A549 treated with CORT108297 at 1 μM for 4 hours (cell line): ENCODE measurements around the gene ZNF573. TPM values are rescaled to one million over a fixed set of nuclear protein-coding genes. Genes with fewer than 3 reads are reported as not detected.

Source experiments
- total RNA-seq: library from RNA; stranded (reverse); fragments of 200-300 nt; extraction: Qiagen RNA extraction; gene quantifications from 5 replicates; pipeline ENCODE4 v1.2.3, GENCODE V29; 2022

Gene ZNF573
- 1.2 to 2.8 TPM (median 2.3 TPM) in 5 replicates for total RNA-seq

DNA sequence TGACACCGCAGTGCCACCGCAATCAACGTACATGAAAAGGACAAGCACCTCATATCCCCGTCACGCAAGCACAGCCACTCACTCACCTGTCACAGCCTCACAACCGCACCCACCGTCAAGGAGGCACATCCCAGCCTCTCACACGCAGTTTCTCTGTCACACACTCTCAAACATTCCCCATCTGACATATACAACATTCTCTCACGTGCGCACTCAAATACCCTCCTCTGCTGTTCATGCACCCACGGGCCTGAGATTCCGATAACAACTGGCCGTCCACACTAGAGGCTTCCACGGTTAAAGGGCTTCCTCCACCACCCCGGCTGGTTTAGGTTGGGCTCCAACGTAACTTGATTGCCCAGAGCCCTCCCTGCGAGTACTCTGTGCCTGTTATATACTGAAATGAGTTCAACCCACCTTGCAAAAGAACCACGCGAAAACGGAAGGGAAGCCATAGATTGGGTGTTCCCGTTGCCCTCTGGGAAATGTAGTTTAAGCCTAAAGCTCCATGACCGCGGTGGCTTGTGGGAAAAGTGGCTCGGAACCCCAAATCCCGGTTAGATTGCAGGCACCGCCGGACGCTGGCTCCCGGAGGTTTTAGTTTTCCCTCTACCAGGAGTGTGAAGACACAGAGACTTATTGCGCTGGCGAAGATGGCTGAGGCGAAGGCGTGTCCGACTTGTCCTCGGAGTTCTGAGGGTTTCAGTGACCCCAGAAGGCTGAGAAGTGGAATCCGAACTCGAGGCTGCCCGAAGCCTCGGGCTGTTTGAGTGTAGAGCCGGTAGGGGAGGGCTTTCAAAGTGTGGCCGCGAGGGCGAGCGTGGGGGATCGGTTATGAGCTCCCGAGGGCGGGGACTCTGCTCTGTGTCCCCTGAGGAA is at the start of gene ZNF573:
TSS of gene ZNF573 (minus strand) at position 460 of the 879 bp plus-strand sequence. CDS start 5,857 bp downstream, outside the sequence.

DNA sequence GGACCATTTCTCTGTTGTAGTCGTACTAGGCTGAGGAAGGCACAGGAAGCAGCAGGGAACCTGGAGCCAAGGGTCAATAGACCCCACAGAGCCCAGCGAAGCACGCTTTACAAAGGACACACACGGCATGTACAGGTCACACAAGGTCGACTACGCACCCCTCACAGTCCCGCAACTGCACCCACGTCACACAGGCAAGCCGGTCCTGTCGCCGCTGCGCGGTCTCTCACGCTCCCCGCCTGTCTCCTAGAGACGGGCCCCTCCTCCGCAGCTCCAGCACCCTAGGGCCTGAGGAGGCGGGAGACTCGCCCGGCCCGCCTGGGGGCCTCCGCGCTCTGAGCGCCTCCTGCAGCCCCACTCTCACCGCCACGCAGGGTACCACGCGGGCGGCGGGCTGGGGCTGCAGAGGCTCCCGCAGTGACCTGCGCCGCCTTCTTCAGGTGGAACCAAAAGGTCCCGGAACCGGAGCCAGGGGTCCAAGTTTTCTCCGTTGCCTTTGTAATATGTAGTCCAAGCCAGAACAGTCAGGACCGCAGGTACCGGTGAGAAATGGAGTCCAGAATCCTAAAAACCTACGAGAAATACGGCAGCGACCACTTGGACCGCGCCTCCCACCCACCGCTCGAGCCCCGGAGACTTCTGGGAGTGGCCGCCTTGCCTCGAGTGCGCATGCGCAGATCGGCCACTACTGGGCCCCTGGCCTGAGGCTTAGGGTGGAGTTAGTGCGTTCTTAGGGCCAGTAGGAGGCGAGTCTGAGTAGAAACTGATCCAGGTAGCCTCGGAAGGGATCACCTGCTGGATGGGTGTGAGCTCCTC is 60.1 kb downstream of the ZNF573 start, which contains the start of gene ZNF607:
TSS of gene ZNF607 (minus strand) at position 651 of the 816 bp plus-strand sequence. CDS start 8,143 bp downstream, outside the sequence.

Other genes starting within 250 kb of the ZNF573 start
- 0.75 to 2.5 TPM (median 1.3 TPM) in 5 replicates for gene ZNF571, start 184.8 kb downstream of the ZNF573 start, total RNA-seq
- gene ZNF540, start 184.7 kb downstream of the ZNF573 start, total RNA-seq, result 0.06 to 0.17 TPM (median 0.16 TPM) in 4 of 5 replicates, not detected in the other
- 6.2 to 8.4 TPM (median 7.1 TPM) in 5 replicates for gene ZFP30, start 124.1 kb downstream of the ZNF573 start, total RNA-seq
- gene ZNF607, start 59.8 kb downstream of the ZNF573 start, total RNA-seq, result 4.2 to 5.6 TPM (median 5.4 TPM) in 5 replicates
- not detected in 5 replicates for gene WDR87, start 127.0 kb upstream of the ZNF573 start, total RNA-seq
- gene SIPA1L3, start 127.6 kb upstream of the ZNF573 start, total RNA-seq, result 34.4 to 44.5 TPM (median 39.8 TPM) in 5 replicates